ENCODE measurements around the gene RAP1GDS1.

GRCh38 chr4:98490251-98490650 is 229.1 kb downstream of the RAP1GDS1 start:
- TF ChIP-seq CREB1 (IDR thresholded peaks at IDR 0.05; ENCODE audit: low read depth) = no peak
- no peak for TF ChIP-seq EP300 (IDR thresholded peaks at IDR 0.05; ENCODE audit: borderline replicate concordance)
- TF ChIP-seq YY1 (IDR thresholded peaks at IDR 0.05; ENCODE audit: low read depth) = no peak
- TF ChIP-seq CEBPB (IDR thresholded peaks at IDR 0.05) = no peak
- no peak for TF ChIP-seq REST (IDR thresholded peaks at IDR 0.05; ENCODE audit: low read depth)
